Liver (tissue), 3 donors: ENCODE results near the gene TCEA2.

Source experiments
- FOXA1 ChIP-seq: IDR thresholded peaks from 2 replicates; pipeline ENCODE4 v1.6.1; 2016; ENCODE audit warnings: antibody characterized with exemption
- GABPA ChIP-seq, 2 donors: IDR thresholded peaks in 1 of 2; conservative IDR thresholded peaks in 1 of 2; 2 replicates each; pipeline ENCODE4 v1.6.1; 2016; ENCODE audit warnings: antibody characterized with exemption in 2 of 2, mild to moderate bottlenecking in 1 of 2, moderate library complexity in 1 of 2
- HNF4A ChIP-seq, 2 donors: conservative IDR thresholded peaks; 2 replicates each; pipeline ENCODE4 v1.6.1; 2016; ENCODE audit warnings: antibody characterized with exemption in 2 of 2, mild to moderate bottlenecking in 2 of 2
- JUND ChIP-seq, 2 donors: IDR thresholded peaks; 2 replicates each; pipeline ENCODE4 v1.6.1; 2016; ENCODE audit warnings: antibody characterized with exemption in 2 of 2
- RAD21 ChIP-seq, 2 donors: IDR thresholded peaks; 2 replicates each; pipeline ENCODE4 v1.6.1; 2016; ENCODE audit warnings: antibody characterized with exemption in 2 of 2, mild to moderate bottlenecking in 2 of 2
- REST ChIP-seq: IDR thresholded peaks from 2 replicates; pipeline ENCODE4 v1.6.1; 2016; ENCODE audit warnings: antibody characterized with exemption, mild to moderate bottlenecking
- SP1 ChIP-seq: IDR thresholded peaks from 2 replicates; pipeline ENCODE4 v1.6.1; 2018; ENCODE audit warnings: antibody characterized with exemption, mild to moderate bottlenecking
- TAF1 ChIP-seq: conservative IDR thresholded peaks from 2 replicates; pipeline ENCODE4 v1.6.1; 2016; ENCODE audit warnings: antibody characterized with exemption, mild to moderate bottlenecking
- YY1 ChIP-seq: IDR thresholded peaks from 2 replicates; pipeline ENCODE4 v1.6.1; 2016; ENCODE audit warnings: antibody characterized with exemption, mild to moderate bottlenecking
- ZBTB33 ChIP-seq: IDR thresholded peaks from 2 replicates; pipeline ENCODE4 v1.6.1; 2016; ENCODE audit warnings: antibody characterized with exemption
- TF ChIP-seq, protein P1 (sequence below): fragments of 150-350 bp; IDR thresholded peaks from 2 replicates; pipeline ENCODE4 v1.5.1; 2017; ENCODE audit warnings: improper control_type of control experiment, low read depth, low read length; ENCODE audit not compliant: missing input control
- donor health status: healthy.
- donor health status: healthy.

- TF ChIP-seq, protein P1, sequence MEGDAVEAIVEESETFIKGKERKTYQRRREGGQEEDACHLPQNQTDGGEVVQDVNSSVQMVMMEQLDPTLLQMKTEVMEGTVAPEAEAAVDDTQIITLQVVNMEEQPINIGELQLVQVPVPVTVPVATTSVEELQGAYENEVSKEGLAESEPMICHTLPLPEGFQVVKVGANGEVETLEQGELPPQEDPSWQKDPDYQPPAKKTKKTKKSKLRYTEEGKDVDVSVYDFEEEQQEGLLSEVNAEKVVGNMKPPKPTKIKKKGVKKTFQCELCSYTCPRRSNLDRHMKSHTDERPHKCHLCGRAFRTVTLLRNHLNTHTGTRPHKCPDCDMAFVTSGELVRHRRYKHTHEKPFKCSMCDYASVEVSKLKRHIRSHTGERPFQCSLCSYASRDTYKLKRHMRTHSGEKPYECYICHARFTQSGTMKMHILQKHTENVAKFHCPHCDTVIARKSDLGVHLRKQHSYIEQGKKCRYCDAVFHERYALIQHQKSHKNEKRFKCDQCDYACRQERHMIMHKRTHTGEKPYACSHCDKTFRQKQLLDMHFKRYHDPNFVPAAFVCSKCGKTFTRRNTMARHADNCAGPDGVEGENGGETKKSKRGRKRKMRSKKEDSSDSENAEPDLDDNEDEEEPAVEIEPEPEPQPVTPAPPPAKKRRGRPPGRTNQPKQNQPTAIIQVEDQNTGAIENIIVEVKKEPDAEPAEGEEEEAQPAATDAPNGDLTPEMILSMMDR: no peak
- TF ChIP-seq REST: no peak
- TF ChIP-seq GABPA (IDR thresholded peaks at IDR 0.05 in 1 of 2, conservative IDR thresholded peaks at IDR 0.05 in 1 of 2): no peak
- TF ChIP-seq RAD21 (IDR thresholded peaks at IDR 0.05): no peak
- TF ChIP-seq JUND (IDR thresholded peaks at IDR 0.05): no peak
- no peak for TF ChIP-seq YY1
- no peak for TF ChIP-seq ZBTB33
- no peak for TF ChIP-seq FOXA1
- no peak for TF ChIP-seq TAF1
- TF ChIP-seq HNF4A (conservative IDR thresholded peaks at IDR 0.05): no peak
- no peak for TF ChIP-seq SP1
These were observed 18.3 kb upstream of the TCEA2 start for GRCh38 chr20:64044484-64045247.
